HG03060 (cell line): ENCODE data around the gene USE1.
"Not testable (repeated sequence)": the region's sequence is repeated elsewhere in the genome, so short reads cannot be mapped to it uniquely, and the experiment has no call there.

ENCODE experiments used
- ATAC-seq: cut with Tn5 transposase; IDR thresholded peaks from one replicate; pipeline ENCODE4 v1.9.1; 2021; ENCODE audit warnings: low read depth, moderate number of reproducible peaks; ENCODE audit not compliant: unreplicated experiment

Gene USE1

GRCh38 chr19:17215127-17215971 is at the start of gene USE1:
Gene USE1, plus strand, starts transcription at chr19:17215357. Its CDS starts 49 bp downstream, at chr19:17215406.
- no peak for ATAC-seq

- no peak for ATAC-seq
Observed at GRCh38 chr19:17165715-17166114, 49.4 kb upstream of the USE1 start.

GRCh38 chr19:17170538-17171297 is 44.4 kb upstream of the USE1 start:
- no peak for ATAC-seq

GRCh38 chr19:17171874-17172273 is 43.3 kb upstream of the USE1 start:
- ATAC-seq, result no peak

GRCh38 chr19:17172624-17173345 is 42.4 kb upstream of the USE1 start:
- no peak for ATAC-seq

- no peak for ATAC-seq
Observed at GRCh38 chr19:17178291-17178690, 36.9 kb upstream of the USE1 start.

- ATAC-seq, result no peak
Observed at GRCh38 chr19:17180997-17181702, 34.0 kb upstream of the USE1 start.

- no peak for ATAC-seq
Observed at GRCh38 chr19:17183271-17183761, 31.8 kb upstream of the USE1 start.

GRCh38 chr19:17183858-17184321 is 31.3 kb upstream of the USE1 start:
- no peak for ATAC-seq

- no peak for ATAC-seq
Observed at GRCh38 chr19:17184371-17184841, 30.8 kb upstream of the USE1 start.

GRCh38 chr19:17185590-17185989 is 29.6 kb upstream of the USE1 start:
- ATAC-seq, result no peak

- ATAC-seq, result not testable (repeated sequence)
Observed at GRCh38 chr19:17191736-17192135, 23.4 kb upstream of the USE1 start.

- ATAC-seq, result no peak
Observed at GRCh38 chr19:17192751-17193150, 22.4 kb upstream of the USE1 start.

- no peak for ATAC-seq
Observed at GRCh38 chr19:17194608-17195007, 20.5 kb upstream of the USE1 start.

GRCh38 chr19:17195106-17195505 is 20.1 kb upstream of the USE1 start:
- no peak for ATAC-seq

GRCh38 chr19:17196610-17197009 is 18.5 kb upstream of the USE1 start:
- no peak for ATAC-seq

GRCh38 chr19:17197666-17198065 is 17.5 kb upstream of the USE1 start:
- ATAC-seq, result no peak

GRCh38 chr19:17200408-17201079 is 14.6 kb upstream of the USE1 start:
- no peak for ATAC-seq

GRCh38 chr19:17202249-17202648 is 12.9 kb upstream of the USE1 start:
- no peak for ATAC-seq
